NCI-H526 treated with DMSO at 0.1 percent for 48 hours (cell line): ENCODE results near the gene MTA3.

Experiments used
- DNase-seq: peaks from one replicate; lab custom pipeline; 2025; lab: John Stamatoyannopoulos, UW

The MTA3 gene

DNA sequence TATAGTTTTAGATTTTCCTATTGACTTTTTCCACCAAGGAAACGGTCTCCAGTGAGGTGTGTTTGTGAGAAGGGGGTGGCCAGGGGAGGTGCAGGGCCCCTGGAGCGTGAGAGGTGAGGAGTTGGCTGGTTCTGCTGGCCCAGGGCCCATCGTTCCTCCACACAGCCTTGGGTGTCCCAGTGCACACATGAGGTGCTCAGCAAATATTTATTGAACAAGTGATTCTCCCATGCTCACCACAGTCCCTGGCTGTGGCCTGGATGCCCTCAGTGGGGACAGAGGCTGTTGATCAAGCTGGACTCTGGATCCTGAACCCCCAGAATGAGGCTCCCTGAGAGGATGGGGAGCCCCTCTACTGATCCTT is 219.0 kb downstream of the MTA3 start:
- DNase-seq, result no peak

DNA sequence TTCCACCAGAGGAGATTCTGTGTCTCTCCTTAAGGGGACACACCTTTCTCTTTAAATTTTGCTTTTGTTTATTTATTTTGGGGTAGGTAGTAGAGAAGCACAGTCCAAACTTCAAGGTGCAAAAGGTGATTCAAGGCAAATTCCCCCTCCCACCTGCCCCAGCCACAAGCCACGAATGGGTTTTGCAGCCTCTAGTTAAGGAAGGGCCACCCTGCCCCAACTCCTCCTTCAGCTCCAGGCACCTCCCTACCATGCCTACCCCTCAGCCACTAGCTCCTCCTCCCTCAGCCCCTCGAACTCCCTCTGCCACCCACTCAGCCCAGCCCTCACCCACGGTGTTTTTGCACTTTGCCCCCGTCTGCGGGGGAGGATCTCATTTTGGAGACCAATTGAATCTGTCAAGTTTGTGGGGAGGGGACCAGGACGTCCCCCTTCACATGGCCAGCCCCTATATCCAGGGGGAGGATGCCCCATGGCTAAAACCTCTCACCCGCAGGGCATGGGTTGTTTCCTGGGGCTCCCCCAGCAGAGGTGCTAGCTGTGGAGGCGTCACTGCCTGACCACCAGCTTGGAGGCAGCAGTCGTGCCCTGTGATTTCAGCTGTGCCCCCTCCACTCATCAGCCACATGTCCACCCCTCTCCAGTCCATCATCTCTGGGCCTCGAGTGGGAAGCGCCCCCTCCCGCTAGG is 219.5 kb downstream of the MTA3 start:
- DNase-seq, result no peak

DNA sequence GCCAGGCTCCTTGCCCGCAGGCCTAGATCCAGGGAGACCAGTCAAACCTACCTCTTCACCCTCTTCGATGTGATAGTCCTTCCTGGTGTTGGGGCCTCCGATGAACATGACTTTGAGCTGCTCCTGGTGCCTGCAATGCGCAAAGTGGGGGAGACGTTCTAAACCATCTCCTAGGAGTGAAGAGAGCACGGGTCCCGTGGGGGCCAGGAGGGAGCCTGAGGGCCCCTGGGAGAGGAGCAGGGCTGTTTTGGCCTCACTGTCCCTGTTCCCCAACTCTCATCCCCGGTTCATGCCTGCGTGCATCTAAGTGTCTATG is 220.0 kb downstream of the MTA3 start:
- no peak for DNase-seq

DNA sequence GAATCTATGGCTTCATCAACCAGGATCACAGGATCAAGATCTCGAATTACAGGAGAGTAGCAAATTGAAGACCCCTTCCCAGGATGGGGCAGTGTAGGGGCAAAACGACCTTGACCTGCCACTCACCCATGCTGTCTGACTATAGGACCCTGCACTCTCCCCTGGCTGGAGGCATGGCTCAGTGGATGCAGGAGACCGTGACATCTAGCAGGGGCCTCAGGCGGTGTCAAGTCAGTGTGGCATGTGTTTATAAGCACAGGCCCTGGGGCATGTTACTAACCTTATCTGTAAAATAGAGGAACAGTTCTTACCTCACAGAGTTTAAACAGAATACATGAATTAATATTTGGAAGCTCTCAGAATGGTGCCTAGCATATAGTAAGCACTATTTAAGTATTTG is 220.4 kb downstream of the MTA3 start:
- DNase-seq, result no peak

DNA sequence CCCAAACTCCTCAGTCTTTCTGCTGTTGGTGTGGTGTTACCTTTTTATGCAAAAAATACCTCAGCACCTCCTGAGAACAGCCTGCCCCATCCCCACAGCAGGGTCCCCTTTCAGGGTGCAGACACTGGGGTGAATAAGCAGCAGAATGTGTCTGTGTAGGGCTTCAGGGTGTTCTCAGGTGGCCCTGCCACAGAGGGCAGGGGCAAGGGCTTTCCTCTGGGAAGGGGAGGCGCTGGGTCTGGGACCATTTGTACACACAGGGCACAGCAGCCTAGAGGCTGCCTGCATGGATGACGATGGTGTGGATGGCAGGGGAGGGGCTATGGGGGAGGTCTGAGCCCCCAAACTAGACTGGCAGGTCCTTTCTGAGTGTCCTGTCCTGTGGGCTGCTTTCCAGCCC is 221.3 kb downstream of the MTA3 start:
- DNase-seq, result no peak

DNA sequence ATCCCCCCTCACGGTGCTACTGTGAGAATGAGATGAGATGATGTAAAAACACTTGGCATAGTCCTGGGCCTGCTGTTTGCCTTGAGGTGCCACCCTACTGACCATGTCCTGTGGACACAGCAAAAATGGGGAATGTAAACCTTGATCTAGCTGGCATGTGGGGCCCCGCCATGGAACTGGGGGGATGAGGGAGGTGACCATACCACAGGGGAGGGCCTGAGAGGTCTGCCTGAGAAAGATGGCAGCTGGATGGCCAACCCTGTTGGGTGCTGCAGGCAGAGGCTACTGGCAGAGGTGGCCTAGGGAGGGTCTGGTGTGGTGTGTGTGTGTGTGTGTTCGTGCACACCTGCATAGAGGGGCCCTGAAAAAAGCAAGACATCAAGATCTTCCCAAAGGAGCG is 223.2 kb downstream of the MTA3 start:
- no peak for DNase-seq

DNA sequence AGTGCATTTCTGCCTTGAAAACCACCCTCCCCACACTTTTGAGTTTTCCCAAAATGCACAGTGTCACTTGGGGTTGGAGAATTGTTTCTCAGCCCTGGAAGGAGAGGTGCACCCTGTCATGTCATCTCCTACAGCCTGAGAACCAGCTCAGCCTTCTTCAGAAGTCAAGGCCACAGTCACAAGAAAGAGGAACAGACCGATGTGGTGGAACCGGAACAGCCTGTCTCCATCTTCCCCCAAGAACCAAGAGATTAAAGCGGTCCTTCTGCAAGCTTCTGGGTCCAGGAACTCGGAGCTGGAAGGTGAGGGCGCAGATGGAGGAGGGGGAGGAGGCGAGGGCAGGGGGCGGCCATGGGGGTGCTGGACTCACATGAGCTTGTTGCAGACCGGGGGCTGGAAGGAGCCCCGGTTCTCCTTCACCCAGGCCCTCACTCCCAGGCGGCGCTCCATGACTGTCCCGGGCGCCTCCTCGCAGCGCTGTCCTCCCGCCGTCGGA is 223.7 kb downstream of the MTA3 start:
- DNase-seq, result no peak

DNA sequence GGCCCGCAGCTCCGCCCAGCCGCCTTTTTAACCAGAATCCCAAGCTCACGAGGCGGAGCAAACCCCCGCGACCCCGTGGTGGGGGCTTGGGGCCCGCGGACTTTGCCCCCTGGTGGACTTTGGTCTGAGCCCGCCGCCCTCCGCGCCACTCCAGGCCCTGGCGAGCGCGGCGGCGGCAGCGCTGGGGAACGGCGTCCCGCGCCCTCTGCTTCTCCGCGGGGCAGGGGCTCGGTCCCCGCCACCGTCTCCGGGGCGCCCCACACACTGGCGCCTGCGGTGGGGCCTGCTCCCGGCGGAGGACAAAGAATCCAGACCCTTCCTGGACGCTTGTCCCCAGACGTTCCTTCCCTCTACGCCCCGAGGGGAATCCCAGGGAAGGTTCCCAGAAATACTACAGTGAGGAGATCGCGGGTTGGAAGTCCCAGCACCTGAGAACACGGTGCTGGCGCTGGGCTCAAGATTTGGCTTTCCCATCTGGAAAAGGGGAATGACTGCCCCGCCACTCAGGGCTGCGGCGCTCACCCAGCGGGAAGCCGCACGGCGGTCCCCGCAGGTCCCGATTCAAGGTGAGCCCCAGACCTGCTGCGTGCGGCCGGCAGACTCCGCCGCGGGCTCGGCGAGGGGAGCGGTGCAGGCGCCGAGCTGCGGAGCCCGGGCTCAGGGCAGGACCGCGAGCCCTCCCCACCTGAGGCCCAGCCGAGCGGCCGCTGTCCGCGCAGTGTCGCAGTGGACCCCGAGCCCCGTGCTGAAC is 224.3 kb downstream of the MTA3 start, which contains the start of gene HAAO:
Gene HAAO (minus strand): TSS at position 1 of the 751 bp plus-strand sequence. CDS start 47 bp downstream, outside the sequence.
- no peak for DNase-seq

DNA sequence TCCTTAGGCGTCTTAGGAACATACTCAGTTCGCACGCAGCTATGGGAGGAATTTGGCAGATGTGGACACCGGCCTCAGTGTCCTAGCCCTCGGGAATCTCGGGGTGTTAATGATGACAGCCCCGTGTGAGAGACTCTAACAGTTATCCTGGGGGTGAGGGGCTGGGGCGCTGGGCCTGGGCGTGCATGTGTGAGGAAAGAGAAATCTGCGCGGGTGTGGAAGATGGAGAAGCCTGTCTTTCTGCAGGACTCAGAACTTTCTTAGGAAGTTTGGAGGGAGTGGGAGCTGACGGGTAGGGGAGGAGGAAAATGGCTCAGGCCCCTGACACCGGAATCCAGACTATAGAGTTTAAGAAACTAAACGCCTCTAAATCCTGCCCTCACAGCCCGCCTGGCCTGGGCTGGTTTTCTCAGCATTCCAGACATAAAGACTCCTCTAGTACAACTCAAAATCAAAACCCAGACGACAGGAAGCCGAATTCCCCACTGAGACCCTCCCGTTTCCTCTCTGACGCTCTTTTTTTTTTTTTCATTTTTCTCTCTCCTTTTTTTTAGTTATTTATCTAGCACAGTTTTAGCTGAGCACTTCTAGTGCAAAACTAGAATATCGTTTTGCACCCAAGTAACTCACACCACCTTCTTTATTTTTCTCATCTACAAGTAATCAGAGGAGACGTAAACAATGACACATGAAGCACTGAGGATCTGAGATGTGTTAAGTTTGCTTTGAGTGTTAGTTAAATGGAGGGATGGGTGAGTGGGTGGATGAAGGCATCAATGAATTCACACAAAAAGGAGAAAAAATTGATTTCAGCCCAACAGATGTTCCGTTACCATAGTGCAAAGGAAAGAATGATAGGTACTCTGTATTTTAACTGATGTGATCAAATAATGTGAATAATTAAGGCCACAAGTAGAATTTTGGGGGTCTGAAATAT is 225.2 kb downstream of the MTA3 start:
- DNase-seq, result no peak

DNA sequence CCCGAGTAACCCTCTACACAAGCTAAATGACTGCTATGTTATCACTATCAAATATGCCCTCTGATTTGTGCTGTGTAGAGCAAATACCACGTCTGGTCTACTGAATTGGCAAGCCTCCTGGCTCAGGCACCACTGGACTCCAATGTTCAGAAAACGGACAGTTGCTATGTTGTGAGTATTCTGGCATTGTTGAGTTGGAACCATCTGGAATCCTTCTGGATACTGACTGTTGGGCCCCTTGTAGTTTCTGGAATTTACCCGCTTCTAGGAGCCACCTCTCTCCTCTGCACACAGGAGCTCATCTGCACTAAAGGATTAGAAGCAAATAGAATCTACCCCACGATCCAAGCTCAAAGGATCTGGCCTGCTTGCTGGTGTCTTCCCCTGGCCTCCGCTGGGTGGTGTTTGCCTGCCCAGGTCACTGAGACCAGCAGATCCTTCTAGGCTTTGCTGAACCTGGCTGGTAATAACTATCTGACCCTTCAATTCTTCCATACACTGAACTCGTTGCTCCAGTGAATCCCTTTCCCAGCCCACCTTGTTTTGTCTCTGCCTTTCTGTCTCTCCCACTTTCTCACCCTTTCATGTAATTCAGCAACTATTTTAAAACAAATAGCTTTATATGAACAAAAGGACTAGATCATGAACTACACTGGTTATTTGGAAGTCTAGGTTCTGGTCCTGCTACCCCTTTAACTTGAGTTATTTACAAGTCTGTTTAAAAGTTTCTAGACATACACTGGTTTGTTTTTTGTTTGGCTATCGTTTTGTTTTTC is 226.0 kb downstream of the MTA3 start:
- no peak for DNase-seq

DNA sequence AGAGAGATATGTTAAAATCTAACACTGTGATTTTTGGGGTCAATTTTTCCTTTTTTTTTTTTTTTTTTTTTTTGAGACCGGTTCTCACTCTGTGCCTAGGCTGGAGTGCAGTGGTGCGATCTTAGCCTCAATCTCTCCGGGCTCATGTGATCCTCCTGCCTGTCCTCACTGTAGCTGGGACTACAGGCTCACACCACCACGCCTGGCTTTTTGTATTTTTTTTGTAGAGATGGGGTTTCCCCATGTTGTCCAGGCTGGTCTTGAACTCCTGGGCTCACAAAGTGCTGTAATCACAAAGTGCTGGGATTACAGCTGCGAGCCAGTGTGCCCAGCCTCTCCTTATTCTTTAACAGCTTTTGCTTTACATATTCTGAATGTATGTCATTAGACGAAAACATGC is 226.8 kb downstream of the MTA3 start:
- no peak for DNase-seq

DNA sequence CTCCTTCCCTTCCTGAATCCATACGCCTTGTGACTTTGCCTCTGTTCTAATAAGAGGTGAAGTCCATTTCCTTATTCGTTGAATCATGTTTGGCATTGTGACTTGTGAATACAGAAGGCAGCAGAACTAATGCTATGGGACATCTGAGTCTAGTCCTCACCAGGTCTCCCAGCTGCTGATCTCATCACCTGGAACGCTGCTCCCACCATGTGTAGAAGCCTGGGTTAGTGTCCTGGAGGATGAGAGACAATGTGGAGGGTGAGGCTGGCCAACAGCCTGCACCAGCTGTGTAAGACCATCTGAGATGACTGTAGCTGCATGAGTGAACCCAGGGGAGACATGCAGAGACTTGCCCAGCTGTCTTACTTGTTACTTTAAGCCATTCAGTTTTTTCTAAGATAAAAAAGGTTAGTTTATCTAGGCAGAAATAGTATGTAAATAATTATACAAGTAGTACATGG is 227.4 kb downstream of the MTA3 start:
- no peak for DNase-seq

DNA sequence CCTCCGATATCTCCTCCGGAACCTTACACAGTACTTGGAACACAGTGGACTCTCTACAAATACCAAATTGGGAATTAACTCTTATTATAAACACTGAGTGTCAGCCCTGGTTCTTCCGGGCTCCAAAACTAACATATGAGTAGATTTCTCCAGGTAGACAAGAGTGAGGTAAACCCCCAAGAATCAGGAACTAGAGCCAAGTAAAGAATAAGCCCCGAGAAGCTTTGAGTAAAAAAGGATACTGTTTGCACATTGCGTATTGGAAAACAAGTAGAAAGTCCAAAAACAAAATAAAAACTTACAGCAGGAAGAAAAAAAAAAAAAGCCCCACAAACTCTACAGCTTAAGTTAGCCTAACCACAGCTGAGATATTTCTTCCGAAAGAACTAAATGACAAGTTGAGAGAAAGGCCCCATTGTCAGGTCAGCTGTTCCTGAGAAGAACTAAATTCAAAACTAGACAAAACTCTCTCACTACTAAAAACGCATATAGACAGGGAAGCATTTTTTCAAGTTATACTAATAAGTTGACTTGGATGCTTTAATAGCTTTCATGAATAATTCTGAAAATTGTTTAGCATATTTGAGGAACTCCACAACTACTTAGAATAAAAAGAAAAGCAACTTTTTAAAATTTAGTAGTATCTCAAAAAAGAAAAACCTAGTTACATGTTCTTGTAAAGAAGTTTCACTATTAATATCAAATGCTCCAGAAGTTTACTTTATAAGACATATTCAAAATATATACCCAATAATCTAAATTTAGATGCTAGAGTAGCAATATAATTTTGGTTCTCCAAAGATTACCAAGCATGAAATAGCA is 228.2 kb downstream of the MTA3 start:
- no peak for DNase-seq

DNA sequence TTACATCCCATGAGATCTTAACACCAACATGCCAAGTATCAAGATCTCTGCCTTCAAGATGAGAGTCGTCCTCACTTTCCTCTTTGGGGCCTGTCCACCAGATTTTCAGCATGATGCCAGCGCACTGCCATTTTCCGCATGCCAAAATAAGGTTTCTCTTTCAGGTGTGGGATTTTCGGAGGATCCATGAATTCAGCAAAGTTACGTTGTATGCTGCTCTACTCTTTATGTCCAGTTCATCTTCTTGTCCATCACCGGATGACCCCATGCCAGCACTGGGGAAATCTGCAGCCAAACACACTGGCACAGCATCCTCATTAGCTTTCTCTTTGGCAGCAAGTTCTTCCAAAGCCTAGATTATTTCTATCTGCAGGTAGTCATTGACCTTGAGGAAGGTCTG is 228.8 kb downstream of the MTA3 start:
- no peak for DNase-seq

DNA sequence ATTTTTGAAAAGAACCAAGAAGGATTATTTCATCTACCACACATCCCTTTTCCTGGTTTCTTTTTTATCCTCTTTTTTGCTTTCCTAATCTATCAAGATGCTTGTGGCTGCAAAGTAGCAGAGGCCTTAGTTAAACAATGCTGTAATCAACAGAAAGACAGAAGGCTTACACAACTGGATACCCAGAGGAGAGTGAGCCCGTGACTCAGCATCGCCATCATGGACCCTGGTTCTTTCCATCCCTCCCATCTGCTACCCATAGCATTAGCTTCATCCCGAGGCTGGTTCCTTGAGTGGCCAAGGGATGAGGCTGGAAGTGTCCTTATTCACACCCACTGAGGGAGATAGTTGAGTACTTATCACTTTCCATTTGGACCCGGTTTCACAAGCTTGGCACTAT is 231.4 kb downstream of the MTA3 start:
- no peak for DNase-seq

DNA sequence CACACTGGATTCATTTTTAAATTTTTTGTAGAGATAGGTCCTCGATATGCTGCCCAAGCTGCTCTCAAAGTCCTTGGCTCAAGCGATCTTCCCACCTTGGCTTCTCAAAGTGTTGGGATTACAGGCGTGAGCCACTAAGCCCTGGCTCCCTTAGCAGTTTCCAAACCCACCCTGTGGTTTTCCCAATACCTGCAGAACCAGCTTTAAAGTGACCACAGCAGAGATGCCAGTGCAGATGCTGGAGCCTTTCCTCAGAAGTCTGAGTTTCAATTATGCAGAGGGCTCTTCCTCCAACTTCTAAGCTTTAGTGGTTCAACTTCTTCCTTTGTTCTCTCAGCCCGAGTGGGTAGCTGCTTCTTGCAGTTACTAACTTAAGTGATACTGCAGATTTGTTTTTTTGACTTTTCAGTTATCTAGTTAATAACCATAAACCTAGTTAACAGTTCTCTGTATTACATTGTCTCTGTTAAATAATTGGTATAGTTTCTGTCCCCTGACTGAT is 232.1 kb downstream of the MTA3 start:
- no peak for DNase-seq

DNA sequence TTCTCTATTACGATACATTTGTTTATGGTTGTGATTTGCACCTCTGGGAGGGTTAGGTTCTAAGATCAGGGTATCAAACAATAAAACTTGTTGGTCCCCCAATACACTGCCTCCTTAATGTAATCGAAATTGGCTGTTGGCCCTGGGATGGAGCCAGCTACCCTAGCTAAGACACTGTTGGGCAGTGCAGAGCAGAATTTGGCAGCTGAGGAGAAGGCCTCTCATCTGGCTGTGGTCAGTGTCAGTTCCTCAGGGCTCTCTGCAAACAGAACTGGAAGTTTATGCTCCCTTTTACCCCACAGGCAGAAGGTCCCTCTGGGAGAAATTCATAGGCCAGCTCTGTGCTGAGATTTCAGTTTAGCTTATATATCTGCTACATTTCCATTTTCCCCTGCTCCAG is 232.5 kb downstream of the MTA3 start:
- no peak for DNase-seq

DNA sequence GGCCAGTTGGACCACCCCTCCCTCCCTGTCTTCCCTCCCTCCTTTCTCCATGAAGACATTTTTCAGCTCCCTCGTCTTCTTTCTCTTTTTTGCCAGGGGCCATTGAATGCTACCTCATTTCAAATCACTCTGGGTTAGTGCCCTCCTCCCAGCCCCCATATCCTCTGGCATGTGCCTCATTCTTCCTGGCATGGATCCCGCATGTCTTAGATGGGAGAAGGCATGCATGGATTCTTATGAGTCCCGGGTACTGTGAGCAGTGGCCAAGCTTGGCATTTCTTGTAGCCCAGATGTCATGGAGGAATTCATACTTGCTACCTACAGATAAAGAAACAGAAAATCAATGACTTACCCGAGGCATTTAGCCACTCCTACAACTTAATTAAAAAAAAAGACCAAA is 232.9 kb downstream of the MTA3 start:
- DNase-seq, result no peak

DNA sequence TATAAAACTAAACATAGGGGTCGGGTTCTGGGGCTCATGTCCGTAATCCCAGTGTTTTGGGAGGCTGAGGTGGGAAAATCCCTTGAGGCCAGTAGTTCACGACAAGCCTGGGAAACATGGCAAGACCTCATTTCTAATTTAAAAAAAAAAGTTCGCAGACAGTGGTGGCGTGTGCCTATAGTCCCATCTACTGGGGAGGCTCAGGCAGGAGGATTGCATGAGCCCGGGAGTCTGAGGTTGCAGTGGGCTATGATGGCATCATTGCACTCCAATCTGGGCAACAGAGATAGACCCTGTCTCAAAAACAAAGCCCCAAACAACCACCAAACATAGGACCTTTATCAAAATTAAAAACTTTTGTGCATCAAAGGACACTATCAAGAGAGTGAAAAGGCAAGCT is 233.7 kb downstream of the MTA3 start:
- DNase-seq, result no peak

DNA sequence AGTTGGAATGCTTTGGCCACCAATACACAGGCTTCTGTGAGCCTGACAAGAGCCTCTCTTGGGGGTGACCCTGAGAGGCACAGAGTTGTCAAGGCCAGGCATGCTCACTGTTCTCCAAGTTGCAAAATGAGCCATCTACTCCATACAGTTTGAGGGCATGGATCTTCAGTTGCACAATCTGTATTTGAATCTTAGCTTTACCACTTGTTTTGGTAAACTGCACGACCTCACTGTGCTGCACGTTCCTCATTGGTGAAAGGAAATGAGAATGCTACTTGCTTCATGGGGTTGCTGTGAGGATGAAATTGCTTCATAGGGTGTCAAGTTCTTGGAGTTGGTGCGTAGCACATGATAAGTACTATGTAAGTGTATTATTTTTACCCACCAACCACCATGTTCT is 235.9 kb downstream of the MTA3 start:
- DNase-seq, result no peak

DNA sequence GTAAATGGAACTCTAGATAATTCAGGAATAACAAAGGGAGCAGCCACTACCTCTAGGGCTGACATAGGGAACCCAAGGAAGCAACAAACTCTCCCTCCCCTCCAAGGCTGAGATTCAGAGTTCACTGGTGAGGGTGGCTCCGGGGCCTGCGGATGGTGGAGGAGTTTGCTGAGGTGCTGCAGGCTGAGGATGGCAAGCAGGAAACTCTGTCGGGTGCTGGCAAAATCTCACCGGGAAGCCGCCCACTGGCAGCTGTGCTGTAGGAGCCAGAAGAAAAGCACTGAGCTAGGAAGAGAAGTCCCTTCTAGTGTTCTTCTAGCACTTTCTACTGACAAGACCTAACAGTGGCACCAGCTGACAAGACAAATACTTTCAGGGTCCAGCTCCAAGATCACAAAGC is 236.5 kb downstream of the MTA3 start:
- DNase-seq, result no peak
